ENCODE results near the gene CASP2. TPM values are rescaled to one million over a fixed set of nuclear protein-coding genes. Genes with fewer than 3 reads are reported as not detected.

The CASP2 gene
- total RNA-seq, 4 donors from 2014 or later: 34.8 to 43.7 (median 38.3) TPM

- Histone ChIP-seq H3K4me1 (no peaks in the 10 kb centered on the region), H3K27me3 (no peaks in the 10 kb centered on the region), H3K9me3 (no peaks in the 10 kb centered on the region), H3K27ac (no peak overlapping the region), H3K36me3 (no peaks in the 10 kb centered on the region), H3K4me3 (no peak overlapping the region)
- no peak for TF ChIP-seq CTCF (IDR thresholded peaks at IDR 0.05)
- TF ChIP-seq POLR2A (IDR thresholded peaks at IDR 0.05): no peak
- no peak for DNase-seq
Measured at GRCh38 chr7:143334244-143334643, 46.1 kb downstream of the CASP2 start.

- Histone ChIP-seq H3K9me3 (no peaks in the 10 kb centered on the region), H3K27ac (no peak overlapping the region), H3K36me3 (no peaks in the 10 kb centered on the region), H3K4me3 (no peak overlapping the region), H3K27me3 (no peaks in the 10 kb centered on the region), H3K4me1 (no peaks in the 10 kb centered on the region)
- no peak for DNase-seq
- TF ChIP-seq CTCF (IDR thresholded peaks at IDR 0.05): no peak
- no peak for TF ChIP-seq POLR2A (IDR thresholded peaks at IDR 0.05)
Measured at GRCh38 chr7:143337216-143337615, 49.1 kb downstream of the CASP2 start.

GRCh38 chr7:143341842-143342241 is 53.7 kb downstream of the CASP2 start:
- Histone ChIP-seq H3K4me1 (peaks cover 0 to 6% (median 0%) of the 10 kb centered on the region in 4 donors), H3K9me3 (no peaks in the 10 kb centered on the region), H3K36me3 (no peaks in the 10 kb centered on the region), H3K4me3 (no peak overlapping the region), H3K27ac (no peak overlapping the region), H3K27me3 (no peaks in the 10 kb centered on the region)
- TF ChIP-seq POLR2A (IDR thresholded peaks at IDR 0.05): no peak
- DNase-seq: no peak

- no peak for TF ChIP-seq POLR2A (IDR thresholded peaks at IDR 0.05)
- no peaks in the 10 kb centered on the region for H3K27me3 ChIP-seq
- H3K4me3 ChIP-seq: no peak overlapping the region
- H3K4me1 ChIP-seq: peaks cover 0 to 6% (median 0%) of the 10 kb centered on the region in 4 donors
- H3K27ac ChIP-seq: no peak overlapping the region
- DNase-seq: no peak
- H3K9me3 ChIP-seq: no peaks in the 10 kb centered on the region
- H3K36me3 ChIP-seq: no peaks in the 10 kb centered on the region
Measured at GRCh38 chr7:143343596-143343995, 55.4 kb downstream of the CASP2 start.

GRCh38 chr7:143345428-143345900 is 57.3 kb downstream of the CASP2 start:
- Histone ChIP-seq H3K4me3 (peak overlapping the region in 2 of 4 donors; percentile 30 to 41), H3K4me1 (peaks cover 0 to 6% (median 0%) of the 10 kb centered on the region in 4 donors), H3K27me3 (no peaks in the 10 kb centered on the region), H3K36me3 (no peaks in the 10 kb centered on the region), H3K27ac (no peak overlapping the region), H3K9me3 (no peaks in the 10 kb centered on the region)
- peak; percentile 63 to 87 (median 77) for DNase-seq
- peak in 5 of 6 experiments; percentile 38 to 73 (median 63) for TF ChIP-seq CTCF (IDR thresholded peaks at IDR 0.05)
- no peak for TF ChIP-seq POLR2A (IDR thresholded peaks at IDR 0.05)

- Histone ChIP-seq H3K4me1 (peaks cover 0 to 6% (median 0%) of the 10 kb centered on the region in 4 donors), H3K9me3 (no peaks in the 10 kb centered on the region), H3K4me3 (no peak overlapping the region), H3K36me3 (no peaks in the 10 kb centered on the region), H3K27ac (no peak overlapping the region), H3K27me3 (no peaks in the 10 kb centered on the region)
- TF ChIP-seq CTCF (IDR thresholded peaks at IDR 0.05) (no peak), POLR2A (IDR thresholded peaks at IDR 0.05) (no peak)
- no peak for DNase-seq
Measured at GRCh38 chr7:143346018-143346417, 57.9 kb downstream of the CASP2 start.

- no peaks in the 10 kb centered on the region for H3K27me3 ChIP-seq
Measured at GRCh38 chr7:143347950-143348349, 59.8 kb downstream of the CASP2 start.

More at GRCh38 chr7:143347950-143348349, 59.8 kb downstream of the CASP2 start:
- Histone ChIP-seq H3K36me3 (no peaks in the 10 kb centered on the region), H3K4me3 (no peak overlapping the region), H3K9me3 (no peaks in the 10 kb centered on the region), H3K27ac (no peak overlapping the region), H3K4me1 (peaks cover 0 to 6% (median 0%) of the 10 kb centered on the region in 4 donors)
- TF ChIP-seq POLR2A (IDR thresholded peaks at IDR 0.05) (no peak), CTCF (IDR thresholded peaks at IDR 0.05) (no peak)
- no peak for DNase-seq

Measured in Peyer's patch (tissue), 4 donors.